Head of caudate nucleus (tissue), 42 donors: Measurements from ENCODE around the gene LLGL1.

Experiments used
- DNase-seq, 42 donors: peaks; one replicate each; pipeline versions ENCODE4 v3.0.0 to v3.0.0-alpha.2; 2020 to 2021; ENCODE audit warnings: mixed read lengths in 7 of 42
- intact Hi-C: fragments of 100-400 bp; cut with DNase I; formaldehyde crosslinking; loops from one replicate; pipeline ENCODE4 v1.15.0; 2022

LLGL1 gene

GRCh38 chr17:18245038-18245776, 19.8 kb downstream of the LLGL1 start:
- no peak for DNase-seq
- intact Hi-C loops: no loop called here

GRCh38 chr17:18246109-18246725, 20.8 kb downstream of the LLGL1 start:
- DNase-seq: no peak

GRCh38 chr17:18246880-18247612, 21.6 kb downstream of the LLGL1 start:
- DNase-seq: peak in 4 of 42 donors; percentile 28 to 67 (median 42)
- intact Hi-C loops: no loop called here

More at GRCh38 chr17:18246109-18246725, 20.8 kb downstream of the LLGL1 start:
- intact Hi-C loops: no loop called here

- intact Hi-C loops: no loop called here
- DNase-seq: peak in 39 of 42 donors; percentile 23 to 79 (median 56)
Observed at GRCh38 chr17:18247613-18248001, 22.2 kb downstream of the LLGL1 start.

- DNase-seq: peak in 41 of 42 donors; percentile 42 to 90 (median 76)
- intact Hi-C loops: no loop called here
Observed at GRCh38 chr17:18248300-18248731, 22.9 kb downstream of the LLGL1 start.

- intact Hi-C loops: no loop called here
- no peak for DNase-seq
Observed at GRCh38 chr17:18248811-18249210, 23.4 kb downstream of the LLGL1 start.

GRCh38 chr17:18250259-18250658, 24.8 kb downstream of the LLGL1 start:
- intact Hi-C loops: loop anchor here (10.0 kb wide), 1 partner anchor 65 kb away; the partner anchor contains the start of genes SMCR8 and TOP3A
- no peak for DNase-seq

- intact Hi-C loops: loop anchor here (10.0 kb wide), 1 partner anchor 64 kb away; the partner anchor contains the start of genes SMCR8 and TOP3A
- DNase-seq: no peak
Observed at GRCh38 chr17:18250708-18251107, 25.3 kb downstream of the LLGL1 start.

GRCh38 chr17:18251204-18251603, 25.8 kb downstream of the LLGL1 start:
- intact Hi-C loops: loop anchor here (10.0 kb wide), 1 partner anchor 64 kb away; the partner anchor contains the start of genes SMCR8 and TOP3A
- no peak for DNase-seq

- no peak for DNase-seq
- intact Hi-C loops: loop anchor here (10.0 kb wide), 1 partner anchor 63 kb away; the partner anchor contains the start of genes SMCR8 and TOP3A
Observed at GRCh38 chr17:18252160-18252559, 26.7 kb downstream of the LLGL1 start.

GRCh38 chr17:18253187-18253884, 27.9 kb downstream of the LLGL1 start:
- intact Hi-C loops: loop anchor here (10.0 kb wide), 1 partner anchor 61 kb away; the partner anchor contains the start of genes SMCR8 and TOP3A
- no peak for DNase-seq

GRCh38 chr17:18253947-18254821, 28.7 kb downstream of the LLGL1 start:
- intact Hi-C loops: loop anchor here (10.0 kb wide), 1 partner anchor 61 kb away; the partner anchor contains the start of genes SMCR8 and TOP3A

GRCh38 chr17:18254888-18255649, 29.6 kb downstream of the LLGL1 start:
- DNase-seq: no peak
- intact Hi-C loops: loop anchor here (10.0 kb wide), 1 partner anchor 60 kb away; the partner anchor contains the start of genes SMCR8 and TOP3A

More at GRCh38 chr17:18253947-18254821, 28.7 kb downstream of the LLGL1 start:
- no peak for DNase-seq

- intact Hi-C loops: loop anchor here (10.0 kb wide), 1 partner anchor 58 kb away; the partner anchor contains the start of genes SMCR8 and TOP3A
- no peak for DNase-seq
Observed at GRCh38 chr17:18256351-18256750, 30.9 kb downstream of the LLGL1 start.

- intact Hi-C loops: loop anchor here (10.0 kb wide), 1 partner anchor 58 kb away; the partner anchor contains the start of genes SMCR8 and TOP3A
- no peak for DNase-seq
Observed at GRCh38 chr17:18256776-18257175, 31.3 kb downstream of the LLGL1 start.

GRCh38 chr17:18257268-18257981, 32.0 kb downstream of the LLGL1 start:
- intact Hi-C loops: loop anchor here (10.0 kb wide), 1 partner anchor 57 kb away; the partner anchor contains the start of genes SMCR8 and TOP3A
- peak in 17 of 42 donors; percentile 11 to 62 (median 43) for DNase-seq
